ENCODE results near the gene SV2B. TPM values are rescaled to one million over a fixed set of nuclear protein-coding genes. Genes with fewer than 3 reads are reported as not detected.

Gene SV2B
- total and polyA plus RNA-seq, 8 donors, result 0.53 to 11.3 (median 5.2) TPM

DNA sequence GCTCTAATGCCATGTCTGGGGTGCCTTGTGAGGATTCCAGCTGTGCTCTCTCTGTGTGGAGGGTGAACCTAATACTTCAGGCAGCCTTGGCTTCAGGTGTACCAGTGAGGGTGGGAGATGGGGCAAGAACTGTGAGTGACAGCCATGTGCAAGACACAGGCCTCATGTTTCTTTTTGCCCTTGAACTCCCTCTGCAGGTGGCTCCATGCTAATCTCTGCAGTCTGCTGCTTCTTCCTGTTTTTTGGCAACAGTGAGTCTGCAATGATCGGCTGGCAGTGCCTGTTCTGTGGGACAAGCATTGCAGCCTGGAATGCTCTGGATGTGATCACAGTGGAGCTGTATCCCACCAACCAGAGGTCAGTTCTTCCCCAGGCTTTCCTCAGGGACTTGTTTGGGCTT lies 189.3 kb downstream of the SV2B start:
- intact Hi-C loops (cut with DNase I), result no loop called here
- TF ChIP-seq, protein P1, sequence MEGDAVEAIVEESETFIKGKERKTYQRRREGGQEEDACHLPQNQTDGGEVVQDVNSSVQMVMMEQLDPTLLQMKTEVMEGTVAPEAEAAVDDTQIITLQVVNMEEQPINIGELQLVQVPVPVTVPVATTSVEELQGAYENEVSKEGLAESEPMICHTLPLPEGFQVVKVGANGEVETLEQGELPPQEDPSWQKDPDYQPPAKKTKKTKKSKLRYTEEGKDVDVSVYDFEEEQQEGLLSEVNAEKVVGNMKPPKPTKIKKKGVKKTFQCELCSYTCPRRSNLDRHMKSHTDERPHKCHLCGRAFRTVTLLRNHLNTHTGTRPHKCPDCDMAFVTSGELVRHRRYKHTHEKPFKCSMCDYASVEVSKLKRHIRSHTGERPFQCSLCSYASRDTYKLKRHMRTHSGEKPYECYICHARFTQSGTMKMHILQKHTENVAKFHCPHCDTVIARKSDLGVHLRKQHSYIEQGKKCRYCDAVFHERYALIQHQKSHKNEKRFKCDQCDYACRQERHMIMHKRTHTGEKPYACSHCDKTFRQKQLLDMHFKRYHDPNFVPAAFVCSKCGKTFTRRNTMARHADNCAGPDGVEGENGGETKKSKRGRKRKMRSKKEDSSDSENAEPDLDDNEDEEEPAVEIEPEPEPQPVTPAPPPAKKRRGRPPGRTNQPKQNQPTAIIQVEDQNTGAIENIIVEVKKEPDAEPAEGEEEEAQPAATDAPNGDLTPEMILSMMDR (IDR thresholded peaks at IDR 0.05), result no peak
- Histone ChIP-seq H3K27ac (no peak overlapping the region), H3K27me3 (no peaks in the 10 kb centered on the region), H3K4me3 (no peak overlapping the region), H3K4me1 (no peaks in the 10 kb centered on the region), H3K9me3 (no peaks in the 10 kb centered on the region), H3K36me3 (no peaks in the 10 kb centered on the region)
- no peak for FAIRE-seq
- WGBS, 2 donors, result 63 to 75% methylated on average over 1 of the region's 1 CpG
- DNase-seq, result no peak
- no peak for ATAC-seq

GRCh38 chr15:91290553-91290952 lies 190.5 kb downstream of the SV2B start:
- ATAC-seq (no peak), FAIRE-seq (no peak), DNase-seq (no peak)
- 79 to 83% methylated on average over 6 of the region's 6 CpGs for WGBS, 2 donors
- Histone ChIP-seq H3K4me1 (no peaks in the 10 kb centered on the region), H3K27ac (no peak overlapping the region), H3K36me3 (no peaks in the 10 kb centered on the region), H3K9me3 (no peaks in the 10 kb centered on the region), H3K4me3 (no peak overlapping the region), H3K27me3 (no peaks in the 10 kb centered on the region)
- intact Hi-C loops (cut with DNase I), result no loop called here
- TF ChIP-seq, protein P1 (IDR thresholded peaks at IDR 0.05), result no peak

DNA sequence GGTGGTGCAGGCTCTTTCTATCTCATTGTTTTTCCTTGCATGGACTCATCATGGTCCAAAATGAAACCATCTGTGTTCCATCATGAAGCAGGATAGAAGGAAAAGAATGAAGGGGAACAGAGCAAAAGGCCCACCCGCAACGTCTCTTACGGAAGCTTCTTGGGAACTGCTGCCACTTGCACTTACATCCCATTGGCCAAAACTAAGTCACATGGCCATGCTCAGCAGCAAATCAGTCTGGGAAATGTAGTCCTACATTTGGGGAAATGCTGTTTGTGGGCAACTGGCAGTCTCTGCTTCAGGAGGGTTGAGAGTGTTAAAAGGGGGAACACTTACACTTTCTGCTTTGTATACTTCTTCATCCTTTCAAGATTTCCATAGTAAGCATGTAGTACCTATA lies 191.6 kb downstream of the SV2B start:
- Histone ChIP-seq H3K9me3 (no peaks in the 10 kb centered on the region), H3K36me3 (no peaks in the 10 kb centered on the region), H3K4me3 (no peak overlapping the region), H3K27ac (no peak overlapping the region), H3K4me1 (no peaks in the 10 kb centered on the region), H3K27me3 (no peaks in the 10 kb centered on the region)
- TF ChIP-seq, protein P1 (IDR thresholded peaks at IDR 0.05), result no peak
- no peak for FAIRE-seq
- ATAC-seq, result peak in 2 of 4 donors; percentile 14 to 30
- WGBS, 2 donors, result 73 to 77% methylated on average over 3 of the region's 3 CpGs
- no peak for DNase-seq
- intact Hi-C loops (cut with DNase I), result no loop called here

DNA sequence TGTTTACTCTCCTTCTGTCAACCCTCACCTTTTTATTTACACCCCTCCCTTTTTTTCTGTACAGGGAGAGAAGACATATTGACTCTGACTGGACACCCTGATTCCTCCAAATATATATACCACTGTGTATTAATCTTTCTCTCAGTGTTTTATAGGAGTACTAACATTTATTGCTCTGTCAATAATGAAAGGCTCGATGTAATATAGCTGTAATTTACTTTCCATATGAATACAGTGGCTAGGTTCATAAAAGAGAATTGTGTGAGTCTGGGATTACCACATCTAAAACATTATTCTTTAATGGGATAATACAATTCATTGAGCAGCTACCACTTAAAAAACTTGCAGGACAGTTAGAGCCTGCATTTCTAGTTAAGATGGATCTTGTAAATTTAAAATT lies 194.3 kb downstream of the SV2B start:
- Histone ChIP-seq H3K9me3 (no peaks in the 10 kb centered on the region), H3K27ac (no peak overlapping the region), H3K27me3 (peaks cover 0 to 2% (median 0%) of the 10 kb centered on the region in 4 donors), H3K36me3 (no peaks in the 10 kb centered on the region), H3K4me3 (no peak overlapping the region), H3K4me1 (no peaks in the 10 kb centered on the region)
- no peak for DNase-seq
- 40 to 52% methylated on average over 1 of the region's 1 CpG for WGBS, 2 donors
- no peak for FAIRE-seq
- intact Hi-C loops (cut with DNase I), result no loop called here
- TF ChIP-seq, protein P1 (IDR thresholded peaks at IDR 0.05), result no peak
- ATAC-seq, result no peak

- ATAC-seq, result no peak
- no peak for DNase-seq
- H3K9me3 ChIP-seq, result no peaks in the 10 kb centered on the region
- TF ChIP-seq, protein P1 (IDR thresholded peaks at IDR 0.05), result no peak
- H3K36me3 ChIP-seq, result no peaks in the 10 kb centered on the region
- intact Hi-C loops (cut with DNase I), result loop anchor here in 1 of 3 donors (5.0 kb wide), 1 partner anchor 788 kb away; no protein-coding TSS in a partner anchor
- no peak for FAIRE-seq
- peaks cover 0 to 3% (median 0%) of the 10 kb centered on the region in 4 donors for H3K27me3 ChIP-seq
- WGBS, 2 donors, result 65 to 73% methylated on average over 5 of the region's 5 CpGs
- H3K4me1 ChIP-seq, result no peaks in the 10 kb centered on the region
- no peak overlapping the region for H3K27ac ChIP-seq
- no peak overlapping the region for H3K4me3 ChIP-seq
Observed at GRCh38 chr15:91294795-91295194, 194.7 kb downstream of the SV2B start.
